Measurements from ENCODE around the gene BAX. TPM values are rescaled to one million over a fixed set of nuclear protein-coding genes. Genes with fewer than 3 reads are reported as not detected.

The BAX gene
- total and polyA plus RNA-seq, 2 donors (not counting 1 experiment from before 2014, with no cell fraction given), result 95.3 to 109 TPM

DNA sequence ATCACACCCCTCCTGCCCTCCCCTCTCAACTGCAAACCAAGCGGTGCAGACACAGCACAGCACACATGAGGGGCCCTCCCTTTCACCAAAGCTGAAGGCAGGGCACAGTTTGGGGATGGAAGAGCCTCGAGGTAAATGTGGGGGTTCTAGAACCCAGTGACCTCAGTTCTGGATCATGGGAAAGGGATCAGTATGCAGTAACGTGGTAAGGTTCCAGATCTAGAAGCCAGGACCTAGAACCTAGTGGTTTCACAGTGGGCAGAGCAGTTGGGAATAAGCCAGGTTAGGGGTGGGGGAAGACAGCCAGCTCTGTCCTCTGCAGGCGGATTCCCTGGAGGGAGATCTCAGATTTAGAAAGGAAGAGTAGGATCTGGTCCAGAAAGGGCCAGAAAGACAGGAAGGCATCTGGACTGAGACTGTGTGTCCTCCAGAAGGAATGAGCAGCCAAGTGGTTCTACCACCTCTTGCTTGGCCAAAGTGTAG is 13.5 kb downstream of the BAX start:
- peak overlapping the region; percentile 53 for H3K27ac Mint-ChIP-seq
- H2AFZ ChIP-seq (ENCODE audit: insufficient read depth, low read depth, low read length, poor library complexity, severe bottlenecking), result no peak overlapping the region
- no peak overlapping the region for H3K4me3 ChIP-seq (ENCODE audit: control extremely low read depth in 1 of 5, extremely low read depth in 1 of 5, insufficient read depth in 1 of 5, low read depth in 2 of 5, low read length in 4 of 5)
- ATAC-seq (ENCODE audit: low read depth), result no peak
- 89% methylated on average over 3 of the region's 4 CpGs for WGBS (ENCODE audit: insufficient coverage)
- peaks cover 0 to 5% (median 0%) of the 10 kb centered on the region in 3 donors for H3K9me3 ChIP-seq (ENCODE audit: control extremely low read depth in 1 of 3, control insufficient read depth in 2 of 3, insufficient read depth in 1 of 3, low read length in 2 of 3)
- H3K79me2 ChIP-seq (ENCODE audit: control insufficient read depth, insufficient read depth, low read length), result peaks cover 26% of the 10 kb centered on the region
- H3K9me3 Mint-ChIP-seq (ENCODE audit: insufficient read depth), result no peaks in the 10 kb centered on the region
- ChIA-PET CTCF (interaction anchor here (1.3 to 4.1 kb wide), 5 partner anchors 25 to 180 kb away, joined by 3 to 17 read pairs (median 9); partner anchors contain the start of genes GYS1, NUCB1 and RUVBL2), POLR2A (interaction anchor here (0.5 to 2.2 kb wide), 4 partner anchors 9 to 180 kb away, joined by 3 to 13 read pairs (median 4); no protein-coding TSS in a partner anchor)
- H3K9ac ChIP-seq (ENCODE audit: low read length), result no peak overlapping the region
- no peaks in the 10 kb centered on the region for H3K27me3 Mint-ChIP-seq
- H3K36me3 ChIP-seq (replicated peaks in 1 of 2; ENCODE audit: control extremely low read depth in 1 of 2, control insufficient read depth in 1 of 2, extremely low read depth in 1 of 2, insufficient read depth in 2 of 2, low read length in 1 of 2), result peaks cover 1 to 44% of the 10 kb centered on the region in 2 experiments
- peaks cover 22% of the 10 kb centered on the region for H4K20me1 ChIP-seq (ENCODE audit: control insufficient read depth, insufficient read depth, low read length, poor library complexity, severe bottlenecking)
- TF ChIP-seq EZH2 (IDR thresholded peaks at IDR 0.05; ENCODE audit: borderline replicate concordance, insufficient read depth, low read depth, low read length, poor library complexity, severe bottlenecking), result no peak
- TF ChIP-seq, protein P1, sequence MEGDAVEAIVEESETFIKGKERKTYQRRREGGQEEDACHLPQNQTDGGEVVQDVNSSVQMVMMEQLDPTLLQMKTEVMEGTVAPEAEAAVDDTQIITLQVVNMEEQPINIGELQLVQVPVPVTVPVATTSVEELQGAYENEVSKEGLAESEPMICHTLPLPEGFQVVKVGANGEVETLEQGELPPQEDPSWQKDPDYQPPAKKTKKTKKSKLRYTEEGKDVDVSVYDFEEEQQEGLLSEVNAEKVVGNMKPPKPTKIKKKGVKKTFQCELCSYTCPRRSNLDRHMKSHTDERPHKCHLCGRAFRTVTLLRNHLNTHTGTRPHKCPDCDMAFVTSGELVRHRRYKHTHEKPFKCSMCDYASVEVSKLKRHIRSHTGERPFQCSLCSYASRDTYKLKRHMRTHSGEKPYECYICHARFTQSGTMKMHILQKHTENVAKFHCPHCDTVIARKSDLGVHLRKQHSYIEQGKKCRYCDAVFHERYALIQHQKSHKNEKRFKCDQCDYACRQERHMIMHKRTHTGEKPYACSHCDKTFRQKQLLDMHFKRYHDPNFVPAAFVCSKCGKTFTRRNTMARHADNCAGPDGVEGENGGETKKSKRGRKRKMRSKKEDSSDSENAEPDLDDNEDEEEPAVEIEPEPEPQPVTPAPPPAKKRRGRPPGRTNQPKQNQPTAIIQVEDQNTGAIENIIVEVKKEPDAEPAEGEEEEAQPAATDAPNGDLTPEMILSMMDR (IDR thresholded peaks at IDR 0.05), result no peak
- peaks cover 27 to 47% of the 10 kb centered on the region in 2 donors for H3K4me1 ChIP-seq (ENCODE audit: control insufficient read depth in 2 of 2, insufficient read depth in 2 of 2, low read length in 2 of 2)
- intact Hi-C loops (cut with micrococcal nuclease), result no loop called here
- H3K4me2 ChIP-seq (replicated peaks; ENCODE audit: low read depth, low read length, poor library complexity, severe bottlenecking), result no peak overlapping the region
- H3K4me1 Mint-ChIP-seq, result peaks cover 58% of the 10 kb centered on the region
- no peak overlapping the region for H3K4me3 Mint-ChIP-seq
- H3K27ac ChIP-seq (ENCODE audit: low read length in 2 of 2), result no peak overlapping the region
- DNase-seq, result no peak
- no peaks in the 10 kb centered on the region for H3K27me3 ChIP-seq (replicated peaks in 1 of 4; ENCODE audit: control extremely low read depth in 1 of 4, control insufficient read depth in 3 of 4, insufficient read depth in 4 of 4, low read length in 3 of 4)

DNA sequence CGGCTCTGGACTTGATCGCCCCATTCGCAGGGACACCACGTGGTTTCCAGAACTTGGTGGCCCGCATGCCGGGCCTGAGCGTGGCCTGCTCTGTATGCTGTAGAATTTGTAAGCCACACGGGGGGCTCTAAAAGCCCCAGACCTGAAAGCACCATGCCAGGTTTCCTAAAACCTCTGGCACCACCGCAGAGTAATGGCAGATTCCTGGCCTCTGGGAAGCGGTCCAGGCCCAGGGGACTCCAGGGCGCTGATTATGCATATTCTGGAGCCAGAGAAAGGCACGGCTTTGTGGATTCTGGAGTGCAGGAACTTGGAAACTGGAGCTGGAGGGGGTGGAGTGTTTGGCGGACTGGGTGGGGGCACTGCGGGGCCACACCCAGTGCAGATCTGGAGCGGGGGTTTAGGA is 14.1 kb downstream of the BAX start:
- peaks cover 52% of the 10 kb centered on the region for H3K4me1 Mint-ChIP-seq
- CTCF ChIA-PET, result interaction anchor here (0.8 to 4.1 kb wide), 5 partner anchors 25 to 180 kb away, joined by 4 to 64 read pairs (median 29); partner anchors contain the start of genes GYS1, HSD17B14 and RUVBL2
- H3K79me2 ChIP-seq (ENCODE audit: control insufficient read depth, insufficient read depth, low read length), result peaks cover 23% of the 10 kb centered on the region

More for the DNA sequence above, 14.1 kb downstream of the BAX start:
- H3K9ac ChIP-seq (ENCODE audit: low read length), result no peak overlapping the region
- POLR2A ChIA-PET, result no interaction called here
- H3K4me2 ChIP-seq (replicated peaks; ENCODE audit: low read depth, low read length, poor library complexity, severe bottlenecking), result no peak overlapping the region
- TF ChIP-seq EZH2 (IDR thresholded peaks at IDR 0.05; ENCODE audit: borderline replicate concordance, insufficient read depth, low read depth, low read length, poor library complexity, severe bottlenecking), result no peak
- TF ChIP-seq, protein P1 (IDR thresholded peaks at IDR 0.05), result no peak
- DNase-seq (no peak), ATAC-seq (ENCODE audit: low read depth) (no peak)
- peaks cover 0 to 5% (median 0%) of the 10 kb centered on the region in 3 donors for H3K9me3 ChIP-seq (ENCODE audit: control extremely low read depth in 1 of 3, control insufficient read depth in 2 of 3, insufficient read depth in 1 of 3, low read length in 2 of 3)
- H3K27ac ChIP-seq (ENCODE audit: low read length in 2 of 2), result no peak overlapping the region
- H3K4me3 ChIP-seq (ENCODE audit: control extremely low read depth in 1 of 5, extremely low read depth in 1 of 5, insufficient read depth in 1 of 5, low read depth in 2 of 5, low read length in 4 of 5), result no peak overlapping the region
- Mint-ChIP-seq H3K4me3 (no peak overlapping the region), H3K27me3 (no peaks in the 10 kb centered on the region), H3K27ac (peak overlapping the region; percentile 20), H3K9me3 (ENCODE audit: insufficient read depth) (no peaks in the 10 kb centered on the region)
- H2AFZ ChIP-seq (ENCODE audit: insufficient read depth, low read depth, low read length, poor library complexity, severe bottlenecking), result no peak overlapping the region
- no peaks in the 10 kb centered on the region for H3K27me3 ChIP-seq (replicated peaks in 1 of 4; ENCODE audit: control extremely low read depth in 1 of 4, control insufficient read depth in 3 of 4, insufficient read depth in 4 of 4, low read length in 3 of 4)
- peaks cover 21 to 41% of the 10 kb centered on the region in 2 donors for H3K4me1 ChIP-seq (ENCODE audit: control insufficient read depth in 2 of 2, insufficient read depth in 2 of 2, low read length in 2 of 2)
- WGBS (ENCODE audit: insufficient coverage), result over 99% methylated on average over 15 of the region's 15 CpGs
- peaks cover 1 to 47% of the 10 kb centered on the region in 2 experiments for H3K36me3 ChIP-seq (replicated peaks in 1 of 2; ENCODE audit: control extremely low read depth in 1 of 2, control insufficient read depth in 1 of 2, extremely low read depth in 1 of 2, insufficient read depth in 2 of 2, low read length in 1 of 2)
- peaks cover 22% of the 10 kb centered on the region for H4K20me1 ChIP-seq (ENCODE audit: control insufficient read depth, insufficient read depth, low read length, poor library complexity, severe bottlenecking)
- intact Hi-C loops (cut with micrococcal nuclease), result no loop called here
